Measurements from ENCODE around the gene PRKG2.

PRKG2 gene

GRCh38 chr4:81085291-81085690 is 129.7 kb downstream of the PRKG2 start:
- no peak for DNase-seq

GRCh38 chr4:81084634-81085033 is 130.4 kb downstream of the PRKG2 start:
- DNase-seq, result no peak

- no peak for DNase-seq
These were observed 131.0 kb downstream of the PRKG2 start for GRCh38 chr4:81084029-81084428.

DNA sequence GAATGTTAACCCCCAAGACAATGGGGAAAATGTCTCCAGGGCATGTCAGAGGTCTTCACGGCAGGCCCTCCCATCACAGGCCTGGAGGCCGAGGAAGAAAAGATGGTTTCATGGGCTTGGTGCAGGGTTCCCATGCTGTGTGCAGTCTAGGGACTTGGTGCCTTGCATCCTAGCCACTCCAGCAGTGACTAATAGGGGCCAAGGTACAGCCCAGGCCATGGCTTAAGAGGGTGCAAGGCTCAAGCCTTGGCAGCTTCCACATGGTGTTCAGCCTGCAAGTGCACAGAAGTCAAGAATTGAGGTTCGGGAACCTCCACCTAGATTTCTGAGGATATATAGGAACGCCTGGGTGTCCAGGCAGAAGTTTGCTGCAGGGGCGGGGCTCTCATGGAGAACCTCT is 133.9 kb downstream of the PRKG2 start:
- no peak for DNase-seq

- no peak for DNase-seq
These were observed 144.0 kb downstream of the PRKG2 start for GRCh38 chr4:81071013-81071412.

DNA sequence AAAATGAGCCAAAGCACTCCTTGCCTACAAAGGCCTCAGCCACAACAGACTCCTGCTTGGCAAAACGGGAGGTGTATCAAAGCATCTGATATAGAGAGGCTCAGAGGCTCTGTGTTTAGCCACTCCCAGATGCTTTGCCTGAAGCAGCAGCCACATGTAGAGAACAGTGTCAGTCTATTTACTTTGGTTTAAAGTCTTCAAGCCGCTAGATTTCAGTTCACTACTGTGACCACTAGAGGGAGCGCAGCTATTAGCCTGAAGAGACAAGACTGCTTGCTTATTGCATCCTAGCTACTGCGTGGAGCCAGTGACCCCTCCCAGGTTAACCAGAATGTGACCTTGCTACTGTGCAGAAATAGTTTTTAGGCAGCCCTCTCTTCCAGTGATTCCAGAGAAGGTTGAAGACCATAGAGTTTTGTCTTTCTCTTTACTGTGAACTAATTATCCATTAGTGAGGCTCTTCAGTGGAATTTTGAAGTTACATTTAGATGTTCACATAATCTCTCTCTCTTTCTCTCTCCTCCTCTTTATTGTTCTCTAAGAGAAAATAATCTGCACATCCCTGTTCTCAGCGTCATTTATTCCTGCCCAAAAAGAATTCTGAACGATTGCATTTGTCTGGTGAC is 145.2 kb downstream of the PRKG2 start:
- DNase-seq, result peak; percentile 24

DNA sequence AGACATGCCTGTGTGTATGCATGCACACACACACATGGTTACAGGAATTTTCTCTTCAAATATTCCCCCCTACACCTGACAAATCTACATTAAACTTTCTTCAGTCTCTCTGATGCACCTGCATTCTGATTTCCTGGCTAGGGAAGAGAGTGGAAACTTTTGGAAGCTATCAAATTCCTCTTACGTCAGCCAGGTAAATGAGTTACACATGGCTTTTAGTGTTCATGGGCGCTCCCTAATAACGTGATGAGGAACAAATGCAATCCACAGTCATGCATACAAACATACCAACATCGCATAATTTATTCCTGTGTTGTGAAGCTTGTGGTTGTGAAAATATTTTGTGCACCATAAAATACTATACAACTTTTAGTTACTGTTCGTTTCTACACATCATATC is 149.6 kb downstream of the PRKG2 start:
- no peak for DNase-seq

GRCh38 chr4:81062001-81062400 is 153.0 kb downstream of the PRKG2 start:
- DNase-seq, result no peak

DNA sequence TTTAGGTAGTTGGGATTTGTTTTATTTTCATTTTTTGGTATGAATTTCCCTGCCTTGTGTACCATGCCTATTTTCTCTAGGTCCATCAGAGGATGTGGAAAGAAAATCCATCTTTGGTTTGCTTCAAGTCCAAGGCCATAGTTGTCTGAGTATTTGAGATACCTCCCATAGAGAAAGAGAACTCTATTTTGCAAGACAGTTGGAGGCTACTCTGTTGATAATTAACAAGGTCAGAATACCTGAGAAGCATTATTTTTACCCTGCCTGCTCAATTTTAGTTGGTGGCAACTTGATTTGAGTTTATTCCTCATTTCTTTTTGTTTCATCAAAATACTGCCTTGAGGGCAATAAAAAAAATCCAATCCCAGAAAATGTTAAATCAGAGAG is 153.7 kb downstream of the PRKG2 start:
- DNase-seq, result no peak

GRCh38 chr4:81060587-81061343 is 154.3 kb downstream of the PRKG2 start:
- no peak for DNase-seq

GRCh38 chr4:81058621-81059020 is 156.4 kb downstream of the PRKG2 start:
- DNase-seq, result no peak

DNA sequence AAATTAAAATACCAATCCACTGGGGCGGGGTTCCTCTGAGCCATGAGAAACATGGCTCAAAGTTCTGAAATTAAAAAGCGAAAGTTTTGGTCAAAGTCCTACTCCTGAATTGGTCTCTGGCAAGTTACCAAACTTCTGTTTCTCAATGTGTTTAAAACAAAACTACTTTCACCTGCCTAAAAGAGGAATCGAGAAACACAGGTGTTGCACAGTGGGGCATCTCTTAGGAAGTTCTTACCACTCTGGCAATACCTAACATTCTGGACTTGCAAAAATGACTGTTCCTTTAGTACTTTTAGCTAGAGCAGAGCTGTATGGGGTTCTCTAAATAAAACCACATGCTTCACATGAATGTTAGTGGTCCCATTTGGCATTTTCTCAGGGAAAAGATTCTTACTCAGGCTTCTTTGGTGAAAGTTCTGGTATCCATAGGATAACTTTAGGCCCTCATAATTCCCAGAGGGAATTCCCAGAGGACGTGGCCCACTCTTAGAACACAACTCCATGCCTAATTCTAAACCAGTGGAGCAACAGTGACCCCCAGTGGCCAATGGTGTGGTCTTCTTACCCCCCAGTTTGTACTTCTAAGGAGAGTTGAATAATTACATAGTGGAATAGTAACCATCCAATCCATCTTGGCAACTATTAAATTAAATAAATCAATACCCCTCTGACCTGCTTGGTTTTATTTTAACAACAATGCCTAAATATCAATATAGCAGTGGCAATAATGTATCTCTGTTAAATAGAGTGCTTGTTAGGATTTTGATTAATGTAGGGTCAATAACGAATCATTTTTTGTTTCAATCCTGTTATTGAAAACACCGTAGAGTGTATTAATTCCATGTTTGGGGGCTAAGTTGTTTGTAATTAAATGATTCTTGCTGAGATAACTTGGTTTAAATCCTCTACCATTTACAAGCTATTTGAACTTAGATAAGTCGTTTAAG is 162.6 kb downstream of the PRKG2 start:
- DNase-seq, result peak; percentile 44

DNA sequence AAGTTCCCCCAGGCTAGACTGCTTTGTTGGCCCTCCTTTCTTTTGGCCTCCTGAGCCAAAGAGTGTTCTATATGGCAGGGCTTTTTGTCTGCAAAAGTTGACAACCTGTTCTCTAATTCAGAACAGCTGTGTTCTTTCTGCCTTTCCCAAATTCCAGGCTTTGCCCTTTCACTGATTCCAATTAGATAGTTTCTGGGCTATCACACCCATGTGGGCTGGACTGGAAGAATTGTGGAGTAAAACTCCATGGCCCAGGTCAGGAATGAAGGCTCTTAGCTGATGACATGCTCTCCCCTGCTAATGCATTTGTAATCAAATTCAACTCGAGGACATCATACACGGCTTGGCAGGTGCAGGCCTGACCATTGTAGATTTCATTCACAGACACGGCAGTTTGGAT is 165.1 kb downstream of the PRKG2 start:
- no peak for DNase-seq

DNA sequence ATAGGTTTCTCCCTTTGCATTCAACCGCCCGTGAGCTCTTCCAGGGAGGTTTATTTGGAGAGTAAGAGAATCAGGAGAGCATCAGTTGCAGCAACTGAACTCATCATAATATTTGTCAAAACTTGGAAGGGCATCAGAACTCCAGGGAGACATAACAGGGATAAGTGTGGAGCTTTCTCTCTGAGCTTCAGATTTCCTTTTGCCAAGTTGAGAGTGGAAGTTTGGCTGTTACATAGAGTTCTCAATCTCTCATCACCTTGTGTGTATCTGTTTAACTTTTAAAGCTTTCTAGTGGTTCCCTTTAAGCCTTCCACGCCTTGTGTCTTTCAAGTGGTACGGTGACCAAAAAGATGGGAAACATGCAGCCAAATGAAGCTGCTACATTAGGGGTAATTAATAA is 165.7 kb downstream of the PRKG2 start:
- no peak for DNase-seq

- DNase-seq, result no peak
These were observed 172.2 kb downstream of the PRKG2 start for GRCh38 chr4:81042578-81043365.

- no peak for DNase-seq
These were observed 174.9 kb downstream of the PRKG2 start for GRCh38 chr4:81040012-81040659.

DNA sequence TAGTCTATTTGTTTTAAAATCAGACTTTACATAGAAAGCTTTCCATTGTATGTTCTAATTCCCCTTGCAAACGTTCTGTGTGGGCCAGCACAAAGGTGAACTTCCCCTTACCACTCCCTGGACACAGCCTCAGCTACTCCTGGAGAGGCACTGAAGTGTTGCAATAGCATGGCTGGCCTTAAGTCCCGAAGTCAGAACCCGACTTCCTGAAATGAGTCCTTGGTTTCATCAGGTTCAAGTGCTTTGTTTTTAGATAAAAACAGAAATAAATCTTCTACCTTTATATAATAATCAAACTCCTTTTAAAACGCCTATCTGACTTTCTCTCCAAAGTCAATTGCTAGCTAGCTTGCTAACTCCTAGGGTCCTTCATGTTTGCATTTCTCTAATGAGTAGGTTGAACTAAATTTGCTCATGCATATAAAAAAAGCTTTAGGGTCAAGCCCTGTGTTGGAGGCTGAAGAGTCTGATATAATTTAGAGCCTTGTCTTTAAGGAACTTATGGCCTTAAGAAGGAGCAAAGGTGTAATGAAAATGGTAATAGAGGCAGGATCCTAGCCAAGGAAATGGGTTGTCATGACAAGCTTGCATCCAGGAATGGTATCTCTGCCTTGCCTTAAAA is 175.6 kb downstream of the PRKG2 start:
- no peak for DNase-seq

DNA sequence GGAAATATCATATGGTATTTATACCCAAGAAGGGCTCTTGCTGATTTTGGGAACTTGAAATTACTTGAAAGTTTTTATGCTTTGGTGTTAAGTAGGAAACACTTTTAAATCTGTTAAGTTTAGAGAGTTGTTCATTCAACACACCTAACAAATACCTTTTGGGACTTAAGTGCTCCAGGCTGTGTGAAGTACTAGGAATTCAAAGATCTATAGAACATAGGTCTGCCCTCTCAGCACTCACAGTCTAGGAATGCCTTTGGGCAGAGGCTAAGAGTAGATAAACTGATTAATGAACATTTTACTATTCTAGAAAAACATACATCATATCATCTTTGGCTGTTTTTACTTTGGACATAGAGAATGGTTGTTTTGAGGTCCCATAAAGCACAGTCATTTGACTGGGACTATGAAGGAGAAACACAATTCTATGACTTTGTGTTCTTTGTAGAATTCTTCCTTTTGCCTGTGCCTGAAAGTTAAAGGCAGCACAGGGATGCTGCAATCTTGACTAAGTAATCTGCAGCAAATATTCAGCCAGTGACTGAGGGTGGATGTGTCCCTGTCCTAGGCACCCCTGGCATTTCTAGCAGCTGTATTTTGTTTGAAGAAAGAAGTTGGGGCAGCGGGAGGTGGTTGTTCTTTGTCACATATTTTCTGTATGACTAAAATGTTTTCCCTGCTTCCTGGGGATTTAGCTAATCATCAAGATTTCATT is 176.2 kb downstream of the PRKG2 start:
- DNase-seq, result no peak
